Measurements from ENCODE around the gene CRIP3.
"Not testable (repeated sequence)": the region's sequence is repeated elsewhere in the genome, so short reads cannot be mapped to it uniquely, and the experiment has no call there.

Gene CRIP3

DNA sequence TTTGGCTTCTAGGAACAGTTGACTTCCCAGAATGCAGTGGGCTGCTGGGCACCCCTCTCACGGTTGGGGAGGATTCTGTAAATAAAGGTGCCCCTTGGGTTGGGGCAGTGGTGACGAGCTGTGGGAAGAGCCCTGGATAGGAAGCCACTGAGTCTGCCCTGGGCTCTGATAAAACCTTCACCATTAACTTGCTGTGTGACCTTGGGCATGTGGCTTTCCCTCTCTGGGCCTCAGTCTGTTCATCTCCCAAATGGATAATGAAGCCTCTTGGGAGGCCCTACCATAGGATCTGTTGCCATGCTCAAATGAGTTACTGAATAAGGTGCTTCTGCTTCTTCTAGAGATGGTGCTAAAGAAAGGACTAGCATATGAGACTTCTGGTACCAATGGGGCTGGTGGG is 3.7 kb downstream of the CRIP3 start:
- DNase-seq: no peak

- no peak for DNase-seq
These were observed 4.3 kb downstream of the CRIP3 start for GRCh38 chr6:43304361-43304760.

- DNase-seq: no peak
These were observed 4.8 kb downstream of the CRIP3 start for GRCh38 chr6:43303751-43304331.

DNA sequence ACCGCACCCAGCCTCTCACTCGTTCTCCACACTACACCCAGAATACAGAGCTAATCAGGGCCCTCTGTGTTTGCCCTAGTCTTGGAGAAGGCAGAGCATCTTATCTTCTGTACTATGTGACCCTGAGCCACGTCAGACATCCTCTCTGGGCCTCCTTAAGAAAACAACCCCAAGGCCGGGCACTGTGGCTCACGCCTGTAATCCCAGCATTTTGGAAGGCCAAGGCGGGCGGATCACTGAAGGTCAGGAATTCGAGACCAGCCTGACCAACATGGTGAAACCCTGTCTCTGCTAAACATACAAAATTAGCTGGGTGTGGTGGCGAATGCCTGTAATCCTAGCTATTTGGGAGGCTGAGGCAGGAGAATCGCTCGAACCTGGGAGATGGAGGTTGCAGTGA is 5.6 kb downstream of the CRIP3 start:
- DNase-seq: not testable (repeated sequence)

GRCh38 chr6:43302126-43302525 is 6.5 kb downstream of the CRIP3 start:
- DNase-seq: no peak

GRCh38 chr6:43301081-43301870 is 7.3 kb downstream of the CRIP3 start:
- DNase-seq: no peak

GRCh38 chr6:43299338-43300293 is 9.0 kb downstream of the CRIP3 start:
- DNase-seq: no peak

GRCh38 chr6:43298565-43299337 is 9.9 kb downstream of the CRIP3 start:
- DNase-seq: no peak

DNA sequence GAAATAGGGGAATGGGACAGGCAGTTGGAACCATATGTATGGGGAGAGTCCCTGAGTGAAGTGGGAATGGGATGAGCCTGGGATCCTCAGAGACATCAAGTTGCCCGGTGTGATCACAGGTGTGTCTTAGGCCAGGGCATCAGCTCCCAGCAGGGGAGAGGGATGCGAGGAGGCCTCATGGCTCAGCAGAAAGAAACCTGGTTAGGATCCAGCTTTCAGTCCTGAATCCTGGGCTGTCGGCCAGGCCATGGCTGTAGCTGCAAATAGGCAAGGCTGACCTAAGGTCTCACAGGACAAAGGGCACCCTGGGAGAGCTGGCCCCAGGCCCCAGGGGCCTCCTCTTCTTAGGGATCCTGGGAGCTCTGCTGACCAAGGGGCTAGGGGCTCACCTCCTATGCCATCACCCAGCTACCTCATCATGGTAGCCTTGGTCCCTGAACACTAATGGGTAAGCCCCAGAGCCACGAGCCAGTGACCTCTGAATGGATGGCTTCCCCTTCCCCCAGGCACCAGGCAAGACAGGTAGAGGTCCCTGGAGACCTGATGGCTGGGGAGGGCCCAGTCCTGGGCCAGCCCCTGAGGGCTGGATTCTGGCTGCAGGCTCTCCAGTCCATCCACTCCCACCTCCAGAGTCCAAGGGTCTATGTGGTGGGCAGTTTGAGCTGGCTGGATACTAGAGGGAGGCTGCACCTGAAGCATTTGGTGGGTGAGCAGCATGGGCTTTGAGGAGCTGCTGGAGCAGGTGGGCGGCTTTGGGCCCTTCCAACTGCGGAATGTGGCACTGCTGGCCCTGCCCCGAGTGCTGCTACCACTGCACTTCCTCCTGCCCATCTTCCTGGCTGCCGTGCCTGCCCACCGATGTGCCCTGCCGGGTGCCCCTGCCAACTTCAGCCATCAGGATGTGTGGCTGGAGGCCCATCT is 10.7 kb downstream of the CRIP3 start, which contains the start of gene SLC22A7:
Gene SLC22A7 (plus strand): TSS at position 617 of the 921 bp plus-strand sequence. CDS start 99 bp downstream, at position 716.
- no peak for DNase-seq

DNA sequence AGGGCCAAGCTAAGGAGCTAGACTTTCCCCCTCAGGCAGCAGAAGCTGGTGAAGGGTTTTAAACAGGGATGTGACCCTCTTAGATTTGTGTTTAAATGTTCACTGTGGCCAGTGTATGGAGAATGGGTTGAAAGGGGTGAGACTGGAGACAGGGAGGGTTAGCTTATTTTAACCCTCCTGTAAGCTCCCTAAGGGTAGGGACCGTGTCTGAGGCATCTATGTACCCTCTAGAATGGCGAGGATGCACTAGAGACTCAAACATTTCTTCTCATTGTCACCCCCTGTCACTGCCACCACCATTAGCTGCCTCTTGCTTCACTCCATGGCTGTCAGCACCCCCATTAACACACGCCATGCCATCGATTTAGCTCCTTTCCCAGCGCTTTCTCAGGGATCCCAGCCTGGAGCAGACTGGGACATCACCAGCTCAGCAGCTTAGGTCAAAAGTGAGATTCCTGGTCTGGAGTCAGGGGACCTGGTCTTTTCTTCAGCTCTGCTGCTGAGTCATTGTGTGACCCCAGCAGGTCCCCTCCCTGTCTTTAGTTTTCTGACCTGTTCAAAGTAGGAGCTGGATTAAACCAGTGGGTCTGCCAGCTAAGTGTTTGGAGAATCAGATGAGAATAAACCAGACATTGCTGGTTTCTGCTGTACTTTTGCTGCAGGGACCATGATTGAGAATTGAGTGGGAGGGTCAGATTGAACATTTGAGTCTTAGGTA is 11.7 kb downstream of the CRIP3 start:
- no peak for DNase-seq

GRCh38 chr6:43295456-43295855 is 13.2 kb downstream of the CRIP3 start:
- DNase-seq: no peak

DNA sequence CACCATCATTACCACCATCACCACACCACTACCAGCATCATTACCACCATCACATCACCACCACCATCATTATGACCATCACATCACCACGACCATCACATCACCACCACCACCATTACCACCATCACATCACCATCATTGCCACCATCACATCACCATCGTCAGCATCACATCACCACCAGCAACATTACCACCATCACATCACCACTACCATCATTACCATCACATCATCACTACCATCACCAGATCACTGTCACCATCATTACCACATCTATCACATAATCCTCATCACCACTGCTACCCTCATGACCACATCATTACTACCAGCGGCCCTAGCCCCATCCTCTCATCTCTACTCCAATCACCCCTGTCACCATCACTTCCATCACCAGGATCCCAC is 14.1 kb downstream of the CRIP3 start:
- no peak for DNase-seq

GRCh38 chr6:43293698-43294097 is 14.9 kb downstream of the CRIP3 start:
- no peak for DNase-seq

DNA sequence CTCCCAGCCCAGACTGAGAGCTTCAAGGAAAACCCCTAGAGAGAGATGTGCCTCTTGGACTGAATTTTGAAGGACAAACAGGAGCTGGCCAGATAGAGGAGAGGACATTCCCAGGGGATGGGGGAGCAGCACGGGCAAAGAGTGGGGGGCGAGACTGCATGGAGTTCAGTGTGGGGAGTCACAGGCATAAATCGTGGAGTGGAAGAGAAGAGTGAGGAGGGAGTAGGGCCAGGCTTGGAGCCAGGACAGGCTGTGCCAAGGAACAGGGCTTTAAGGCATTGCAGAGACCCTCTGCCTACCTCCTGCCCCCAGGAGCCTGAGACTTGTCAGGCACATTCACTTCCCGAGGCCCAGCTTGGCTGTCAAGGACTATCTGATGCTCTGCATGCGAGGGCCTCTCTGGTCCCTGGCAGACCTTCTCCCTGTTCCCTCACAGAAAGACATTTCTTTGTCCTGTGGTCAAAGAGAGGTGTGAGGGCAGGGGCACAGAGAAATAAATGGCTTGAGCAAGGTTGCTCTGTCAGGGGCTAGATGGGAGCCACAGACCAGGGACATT is 15.8 kb downstream of the CRIP3 start:
- no peak for DNase-seq

DNA sequence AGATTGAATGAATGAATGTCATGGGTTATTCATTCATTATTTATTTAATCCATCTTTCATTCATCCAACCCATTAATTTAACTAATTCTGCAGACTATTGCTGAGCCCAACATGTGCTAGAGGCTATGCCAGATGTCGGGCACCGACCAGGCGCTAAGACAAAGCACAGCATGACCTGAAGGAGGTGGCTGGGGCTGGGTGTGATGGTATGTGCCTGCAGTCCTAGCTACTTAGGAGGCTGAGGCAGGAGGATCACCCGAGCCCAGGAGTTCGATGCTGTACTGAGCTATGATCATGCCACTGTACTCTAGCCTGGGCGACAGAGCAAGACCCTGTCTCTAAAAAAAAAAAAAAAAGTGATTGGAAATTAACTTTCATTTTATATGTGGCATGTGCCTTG is 16.3 kb downstream of the CRIP3 start:
- no peak for DNase-seq

- DNase-seq: no peak
These were observed 16.9 kb downstream of the CRIP3 start for GRCh38 chr6:43291708-43292107.

DNA sequence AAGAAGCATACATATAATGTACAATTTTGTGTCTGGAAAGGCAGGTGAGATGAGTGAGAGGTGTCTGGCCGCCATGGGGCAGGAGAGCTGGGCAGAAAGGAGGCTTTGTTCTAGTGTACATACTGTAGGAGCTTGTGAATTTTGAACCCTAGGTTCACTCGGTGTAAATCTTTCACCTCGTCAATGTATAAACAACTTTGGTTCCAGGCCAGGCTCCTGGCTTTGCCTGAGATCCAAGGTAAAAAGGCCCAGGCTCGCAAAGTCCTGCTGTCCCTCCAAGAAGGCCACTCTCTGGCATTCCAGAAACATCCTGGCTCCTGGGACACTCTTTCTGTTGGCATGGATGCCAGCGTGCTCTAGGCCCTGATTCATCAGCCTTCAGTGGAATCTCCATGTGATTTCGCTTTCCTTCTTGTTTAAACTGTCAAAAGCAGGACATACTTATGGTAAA is 17.7 kb downstream of the CRIP3 start:
- DNase-seq: no peak

GRCh38 chr6:43290339-43290904 is 18.2 kb downstream of the CRIP3 start:
- no peak for DNase-seq

GRCh38 chr6:43287717-43288679 is 20.6 kb downstream of the CRIP3 start:
- no peak for DNase-seq
